NCI-H526 (cell line): Measurements from ENCODE around the gene TSHZ1.
A peak's percentile ranks its signal among the peaks of the same experiment; 100 is the strongest.

ENCODE experiments used
- DNase-seq, 2 experiments: peaks; one replicate each; lab custom pipeline; 2025; lab: John Stamatoyannopoulos, UW

Gene TSHZ1

GRCh38 chr18:75246721-75247610 lies 36.4 kb downstream of the TSHZ1 start:
- DNase-seq: peak in 1 of 2 experiments; percentile 21

DNA sequence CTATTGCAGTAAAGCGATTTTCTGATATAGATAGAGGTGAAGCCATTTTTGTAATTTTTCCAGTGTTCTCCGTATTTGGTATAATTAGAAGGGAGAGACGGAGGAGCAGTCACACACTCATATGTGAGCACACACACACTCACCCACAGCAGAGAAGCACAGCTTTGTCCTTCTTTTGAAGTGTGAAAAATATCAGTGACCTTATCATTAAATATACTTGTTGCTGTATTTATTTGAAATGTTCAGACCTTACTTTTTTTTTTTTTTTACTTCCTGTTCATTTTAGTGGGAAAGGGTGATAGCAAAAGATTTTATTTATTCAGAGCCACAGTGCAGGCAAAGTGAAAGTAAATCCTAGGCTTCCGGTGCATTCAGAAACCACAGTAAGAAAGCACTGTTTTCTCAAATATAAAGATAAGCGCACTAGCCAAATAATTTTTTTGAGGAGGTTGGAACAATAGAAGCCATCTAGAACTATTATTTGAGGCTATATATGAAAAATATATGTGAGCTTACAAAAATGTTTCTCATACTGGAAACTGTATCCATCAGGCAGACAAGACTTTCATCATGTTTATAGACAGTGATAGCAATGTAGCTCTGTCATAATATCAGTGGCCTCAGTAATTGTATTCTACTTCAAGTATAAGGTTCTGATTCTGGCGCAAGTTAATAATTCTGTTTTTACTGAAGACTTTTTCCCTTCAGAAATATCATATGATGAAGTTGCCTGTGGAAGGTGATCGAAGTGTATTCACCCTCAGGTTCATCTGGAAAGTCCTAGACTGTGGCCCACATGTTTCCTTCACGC lies 37.2 kb downstream of the TSHZ1 start:
- DNase-seq: peak; percentile 49 to 53

GRCh38 chr18:75248426-75249174 lies 38.0 kb downstream of the TSHZ1 start:
- peak; percentile 84 to 85 for DNase-seq

- DNase-seq: peak in 1 of 2 experiments; percentile 40
Observed at GRCh38 chr18:75249175-75249518, 38.5 kb downstream of the TSHZ1 start.

- DNase-seq: no peak
Observed at GRCh38 chr18:75249672-75250470, 39.3 kb downstream of the TSHZ1 start.

DNA sequence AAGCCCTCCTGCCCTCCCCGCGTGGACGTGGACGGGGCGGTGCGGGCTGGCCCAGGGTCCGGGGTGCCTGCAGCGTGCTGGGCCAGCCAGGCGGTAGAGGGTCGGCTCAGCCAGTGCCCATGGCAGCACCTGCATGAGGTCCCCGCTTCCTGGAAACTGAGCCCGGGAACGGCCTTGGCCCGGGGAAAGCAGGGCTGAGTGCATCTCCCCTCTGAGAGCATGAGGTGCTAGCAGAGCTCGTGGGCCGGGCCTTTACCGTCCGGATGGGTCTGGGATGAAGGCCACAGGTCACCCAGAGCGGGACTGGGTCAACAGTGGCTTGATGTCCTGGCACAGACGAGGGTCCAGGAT lies 39.8 kb downstream of the TSHZ1 start:
- peak in 1 of 2 experiments; percentile 8 for DNase-seq

DNA sequence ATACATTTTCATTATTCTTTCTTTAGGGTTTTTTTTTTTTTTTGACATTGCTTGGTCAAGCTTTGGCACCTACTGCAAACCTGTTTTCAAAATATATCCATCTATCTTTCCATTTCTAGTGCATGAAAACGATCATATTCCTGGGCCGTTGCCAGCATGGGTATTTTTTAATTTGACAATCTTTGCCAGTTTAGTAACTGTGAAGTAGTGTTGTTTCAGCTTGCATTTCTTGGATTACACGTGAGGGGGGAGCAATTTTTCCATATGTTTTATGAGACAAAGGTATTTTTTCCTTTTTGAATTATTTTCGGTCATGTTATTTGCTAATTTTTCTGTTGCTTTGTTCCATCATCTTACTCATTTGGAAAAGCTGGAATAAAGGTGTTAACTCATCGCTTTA lies 40.9 kb downstream of the TSHZ1 start:
- no peak for DNase-seq

DNA sequence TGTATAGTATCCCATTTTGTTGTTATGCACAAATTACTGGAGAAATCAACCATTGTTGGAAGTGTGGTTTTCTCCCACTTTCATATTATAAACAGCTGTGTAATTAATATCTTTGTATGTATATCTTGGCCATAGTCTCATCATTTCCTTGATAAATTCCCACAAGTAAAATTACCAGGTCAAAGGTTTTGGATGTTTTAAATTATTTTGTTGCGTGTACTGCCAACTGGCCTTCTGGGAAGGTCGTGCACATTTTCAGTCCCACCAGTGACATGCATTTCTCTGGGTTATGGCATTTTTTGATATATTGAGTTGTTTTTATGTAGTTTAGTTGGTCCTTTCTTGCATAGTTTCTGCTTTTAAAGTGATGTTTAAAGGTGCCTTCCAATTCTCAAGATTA lies 41.5 kb downstream of the TSHZ1 start:
- DNase-seq: no peak

DNA sequence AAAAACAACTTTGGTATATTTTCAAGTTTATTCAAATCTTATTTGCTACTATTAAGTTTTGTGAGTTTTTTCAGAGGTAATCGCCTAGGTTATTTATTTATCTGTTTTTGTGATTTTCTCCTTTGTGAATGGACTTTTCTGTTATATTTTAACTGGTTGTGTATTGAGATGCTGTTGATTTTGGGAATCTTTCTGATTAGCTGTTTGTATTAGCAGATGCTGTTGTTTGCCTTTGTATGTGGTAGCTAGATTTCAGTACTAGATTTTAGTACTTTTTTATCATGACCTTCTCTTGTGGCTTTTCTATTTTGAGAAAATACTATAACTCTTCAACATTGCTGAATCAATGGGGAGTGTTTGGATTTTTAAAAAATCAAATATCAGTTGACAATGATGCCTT lies 42.4 kb downstream of the TSHZ1 start:
- DNase-seq: no peak

- peak in 1 of 2 experiments; percentile 11 for DNase-seq
Observed at GRCh38 chr18:75253784-75254183, 43.2 kb downstream of the TSHZ1 start.

DNA sequence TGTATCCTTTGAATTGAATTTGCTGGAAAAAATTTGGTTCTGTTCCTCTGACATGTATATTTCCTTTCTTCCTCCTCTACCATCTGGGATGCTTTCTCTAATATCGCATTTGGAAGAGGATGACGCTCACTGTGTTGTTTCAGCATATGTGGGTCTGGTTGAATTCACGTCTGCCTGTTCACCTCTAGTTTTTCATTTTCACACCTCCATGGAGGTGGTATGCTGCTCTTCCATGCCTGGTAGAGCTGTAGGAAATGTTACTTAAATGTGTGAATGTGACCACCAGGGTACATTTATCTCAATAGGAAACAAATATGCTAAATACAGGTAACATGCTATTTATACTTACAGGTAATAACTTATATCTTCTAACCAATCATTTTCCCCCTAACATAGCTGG lies 44.5 kb downstream of the TSHZ1 start:
- no peak for DNase-seq

DNA sequence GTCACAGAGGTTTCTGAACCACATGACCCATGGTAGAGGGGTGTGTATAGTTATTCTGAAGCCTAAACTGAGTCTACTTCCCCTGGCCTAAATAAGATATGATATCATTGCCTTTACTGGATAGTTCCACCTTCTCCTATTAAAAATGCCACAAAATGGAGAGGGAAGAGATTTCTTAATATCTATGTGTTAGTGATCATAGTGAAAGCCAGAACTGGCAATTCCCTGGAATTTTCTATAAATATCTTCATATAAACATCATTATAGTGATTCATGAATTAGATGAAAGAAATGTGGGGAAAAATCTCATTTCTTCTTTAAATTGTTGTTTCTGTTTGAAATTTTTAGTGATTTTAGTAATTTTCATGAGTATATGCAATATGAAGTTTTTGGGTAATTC lies 45.8 kb downstream of the TSHZ1 start:
- DNase-seq: no peak

GRCh38 chr18:75257605-75258004 lies 47.0 kb downstream of the TSHZ1 start:
- DNase-seq: no peak

DNA sequence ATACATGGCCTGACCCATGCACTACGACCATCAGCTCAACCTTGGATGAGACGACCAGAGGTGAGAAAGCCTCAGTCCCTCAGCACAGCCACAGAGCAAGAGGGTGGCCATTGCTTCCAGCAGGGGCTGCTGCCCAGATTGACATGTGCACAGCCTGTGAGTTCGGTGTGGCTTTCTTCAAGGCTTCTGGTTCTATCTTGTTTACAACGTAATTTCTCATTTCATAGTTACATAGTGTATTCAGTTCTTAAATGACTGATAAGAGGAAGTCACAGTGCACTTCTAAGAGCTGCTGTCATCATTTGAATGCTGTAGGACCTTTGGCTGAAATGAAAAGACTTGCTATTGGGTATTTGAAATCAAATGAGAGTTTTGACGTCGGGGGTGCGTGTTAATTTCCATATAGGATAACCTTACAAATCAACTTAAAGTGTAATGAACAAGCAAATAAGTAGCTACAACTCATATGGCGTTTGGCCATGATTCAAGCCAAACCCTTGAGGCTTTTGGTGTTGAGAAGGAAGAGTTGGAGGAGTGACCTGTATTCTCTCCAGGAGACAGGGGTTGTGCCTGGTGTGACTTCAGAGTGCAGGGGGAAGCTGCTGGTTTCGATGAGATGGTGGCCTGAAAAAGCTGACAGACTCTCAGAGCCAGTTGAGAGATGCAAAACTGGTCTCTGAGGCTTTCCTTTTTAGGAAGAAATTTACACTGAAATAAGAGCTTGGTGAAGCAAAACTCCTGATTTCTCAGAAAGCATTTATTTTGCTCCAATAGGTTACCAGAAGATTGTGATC lies 51.0 kb downstream of the TSHZ1 start:
- no peak for DNase-seq

DNA sequence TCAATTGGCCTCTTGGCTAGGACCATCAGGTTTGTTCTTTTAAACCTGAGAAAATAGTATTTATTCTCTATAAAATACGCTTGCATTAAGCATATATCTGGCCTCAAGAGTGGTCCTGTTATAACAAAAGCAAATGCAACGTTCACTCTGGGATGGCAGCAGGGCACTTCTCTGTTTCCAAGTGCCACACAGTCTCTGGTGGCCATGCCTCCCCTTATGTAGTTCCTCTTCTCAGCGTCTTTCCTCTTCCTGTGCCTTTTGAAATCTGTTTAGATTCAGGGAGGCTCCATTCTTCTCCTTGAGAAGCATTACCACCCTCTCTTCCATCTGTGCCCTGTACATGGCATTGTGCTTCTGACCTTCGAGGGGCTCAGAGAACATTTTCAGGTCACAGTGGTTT lies 51.9 kb downstream of the TSHZ1 start:
- no peak for DNase-seq

DNA sequence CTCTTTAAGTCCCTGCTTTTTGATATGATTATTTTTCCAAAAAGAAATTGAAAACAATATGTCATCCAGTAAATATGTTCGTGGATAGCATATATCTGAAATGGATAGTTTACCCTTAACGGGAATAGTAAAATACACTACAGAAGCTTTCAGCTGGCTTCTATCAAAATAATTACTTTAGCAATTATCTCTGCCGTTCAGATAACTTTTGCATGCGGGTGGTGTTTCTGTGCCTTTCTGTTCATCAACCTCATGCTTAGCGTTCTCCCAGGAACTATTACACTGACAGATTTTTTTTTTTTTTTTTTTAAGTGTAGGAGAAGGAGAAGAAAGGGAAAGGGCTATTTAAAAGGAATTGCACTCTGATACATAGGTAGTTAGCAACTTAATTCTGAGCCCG lies 53.6 kb downstream of the TSHZ1 start:
- DNase-seq: no peak

GRCh38 chr18:75264926-75265597 lies 54.5 kb downstream of the TSHZ1 start:
- no peak for DNase-seq

GRCh38 chr18:75265872-75266271 lies 55.3 kb downstream of the TSHZ1 start:
- no peak for DNase-seq

- DNase-seq: no peak
Observed at GRCh38 chr18:75267643-75268363, 57.2 kb downstream of the TSHZ1 start.

DNA sequence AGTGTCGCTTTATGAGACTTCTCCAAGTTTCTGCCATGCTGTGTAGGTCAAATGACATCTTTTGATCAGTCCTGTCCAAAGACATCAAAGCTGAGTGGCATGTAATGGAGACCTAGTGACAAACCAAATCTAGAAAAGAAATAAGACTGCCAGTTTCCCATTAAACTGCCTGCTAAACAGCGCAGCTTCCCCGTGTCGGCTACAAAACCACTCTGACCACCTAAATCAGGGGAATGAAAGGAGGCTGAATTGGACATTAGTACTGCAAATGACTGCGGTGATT lies 57.7 kb downstream of the TSHZ1 start:
- DNase-seq: no peak
